Measurements from ENCODE around the gene POLR2A. TPM values are rescaled to one million over a fixed set of nuclear protein-coding genes. Genes with fewer than 3 reads are reported as not detected.

Gene POLR2A
- total and polyA plus RNA-seq, 10 of the 15 experiments (the other 5 are each of a cell fraction or from before 2014, with no cell fraction given): 1.7 to 121 (median 33.4) TPM

DNA sequence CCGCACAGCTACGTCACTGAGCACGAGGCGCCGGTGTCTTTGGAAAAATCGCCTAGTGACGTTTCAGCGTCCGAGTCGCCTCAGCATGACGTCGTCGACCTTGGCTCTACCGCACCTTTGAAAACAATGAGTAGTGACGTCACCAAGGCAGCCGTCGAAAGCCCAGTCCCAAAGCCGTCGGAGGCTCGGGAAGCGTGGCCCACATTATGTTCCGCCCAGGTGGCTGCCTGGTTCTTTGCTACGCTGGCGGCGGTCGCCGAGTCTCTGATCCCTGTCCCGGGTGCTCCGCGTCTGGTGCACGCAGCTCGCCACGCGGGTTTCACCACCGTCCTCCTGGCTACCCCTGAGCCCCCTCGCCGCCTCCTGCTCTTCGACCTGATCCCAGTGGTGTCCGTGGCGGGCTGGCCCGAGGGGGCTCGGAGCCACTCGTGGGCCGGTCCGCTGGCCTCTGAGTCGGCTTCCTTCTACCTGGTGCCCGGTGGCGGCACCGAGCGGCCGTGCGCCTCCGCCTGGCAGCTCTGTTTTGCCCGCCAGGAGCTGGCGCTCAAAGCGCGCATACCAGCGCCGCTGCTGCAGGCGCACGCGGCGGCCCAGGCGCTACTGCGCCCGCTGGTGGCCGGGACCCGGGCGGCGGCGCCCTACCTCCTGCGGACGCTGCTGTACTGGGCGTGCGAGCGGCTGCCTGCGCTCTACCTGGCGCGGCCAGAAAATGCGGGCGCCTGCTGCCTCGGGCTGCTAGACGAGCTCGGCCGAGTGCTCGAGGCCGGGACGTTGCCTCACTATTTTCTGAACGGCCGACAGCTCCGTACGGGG lies 47.4 kb upstream of the POLR2A start (continued):
- TF ChIP-seq, protein P1, sequence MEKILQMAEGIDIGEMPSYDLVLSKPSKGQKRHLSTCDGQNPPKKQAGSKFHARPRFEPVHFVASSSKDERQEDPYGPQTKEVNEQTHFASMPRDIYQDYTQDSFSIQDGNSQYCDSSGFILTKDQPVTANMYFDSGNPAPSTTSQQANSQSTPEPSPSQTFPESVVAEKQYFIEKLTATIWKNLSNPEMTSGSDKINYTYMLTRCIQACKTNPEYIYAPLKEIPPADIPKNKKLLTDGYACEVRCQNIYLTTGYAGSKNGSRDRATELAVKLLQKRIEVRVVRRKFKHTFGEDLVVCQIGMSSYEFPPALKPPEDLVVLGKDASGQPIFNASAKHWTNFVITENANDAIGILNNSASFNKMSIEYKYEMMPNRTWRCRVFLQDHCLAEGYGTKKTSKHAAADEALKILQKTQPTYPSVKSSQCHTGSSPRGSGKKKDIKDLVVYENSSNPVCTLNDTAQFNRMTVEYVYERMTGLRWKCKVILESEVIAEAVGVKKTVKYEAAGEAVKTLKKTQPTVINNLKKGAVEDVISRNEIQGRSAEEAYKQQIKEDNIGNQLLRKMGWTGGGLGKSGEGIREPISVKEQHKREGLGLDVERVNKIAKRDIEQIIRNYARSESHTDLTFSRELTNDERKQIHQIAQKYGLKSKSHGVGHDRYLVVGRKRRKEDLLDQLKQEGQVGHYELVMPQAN (conservative IDR thresholded peaks at IDR 0.05): peak; percentile 80
- no peak for TF ChIP-seq IKZF2 (IDR thresholded peaks at IDR 0.05)
- TF ChIP-seq PAX8 (IDR thresholded peaks at IDR 0.05): no peak
- no peak; the same call in 1 of the 2 replicates for TF ChIP-seq BACH1 (IDR thresholded peaks at IDR 0.05; ENCODE audit: borderline replicate concordance)
- TF ChIP-seq TAF1 (IDR thresholded peaks at IDR 0.05; ENCODE audit: borderline replicate concordance, low read depth, low read length): no peak
- TF ChIP-seq, protein P2, sequence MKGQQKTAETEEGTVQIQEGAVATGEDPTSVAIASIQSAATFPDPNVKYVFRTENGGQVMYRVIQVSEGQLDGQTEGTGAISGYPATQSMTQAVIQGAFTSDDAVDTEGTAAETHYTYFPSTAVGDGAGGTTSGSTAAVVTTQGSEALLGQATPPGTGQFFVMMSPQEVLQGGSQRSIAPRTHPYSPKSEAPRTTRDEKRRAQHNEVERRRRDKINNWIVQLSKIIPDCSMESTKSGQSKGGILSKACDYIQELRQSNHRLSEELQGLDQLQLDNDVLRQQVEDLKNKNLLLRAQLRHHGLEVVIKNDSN (IDR thresholded peaks at IDR 0.05; ENCODE audit: borderline replicate concordance, extremely low read length, insufficient read depth, low read depth, low read length): no peak

DNA sequence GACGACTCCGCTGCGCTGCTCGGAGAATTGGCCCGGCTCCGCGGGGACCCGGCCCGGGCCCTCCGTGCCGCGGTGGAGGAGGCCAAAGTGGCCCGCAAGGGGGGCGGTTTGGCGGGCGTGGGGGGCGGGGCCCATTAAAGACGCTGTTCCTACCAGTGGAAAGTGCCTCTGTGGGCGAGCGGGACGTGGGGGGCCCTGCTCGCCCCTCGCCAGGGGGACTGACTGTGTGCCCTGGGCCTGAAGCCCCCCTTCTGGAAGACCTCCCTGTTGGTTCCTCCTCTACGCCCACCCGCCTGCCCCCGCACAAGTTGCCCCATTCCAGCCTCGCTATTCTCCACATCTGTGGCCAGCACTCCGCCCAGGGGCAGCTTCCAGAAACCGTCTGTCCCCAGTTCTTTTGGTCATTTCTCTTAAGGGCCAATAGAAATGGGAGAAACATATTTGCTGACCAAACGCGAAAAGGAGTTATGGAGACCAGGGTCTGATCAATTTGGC lies 46.8 kb upstream of the POLR2A start:
- ATAC-seq (no peak), DNase-seq (ENCODE audit: low read depth, low spot score) (no peak), FAIRE-seq (no peak)
- ChIA-PET CTCF (interaction anchor here (0.7 to 3.4 kb wide), 18 partner anchors 9 to 973 kb away, joined by 3 to 58 read pairs (median 6); partner anchors contain the start of genes ACAP1, CD68, CHRNB1 and POLR2A), SMC1A (ENCODE audit: uncharacterized antibody, unreplicated experiment) (interaction anchor here (1.3 to 3.4 kb wide), 3 partner anchors 82 to 124 kb away, joined by 5 to 35 read pairs (median 5); partner anchors contain the start of gene TNFSF13), RAD21 (ENCODE audit: unreplicated experiment) (interaction anchor here (0.8 to 3.0 kb wide), 11 partner anchors 34 to 250 kb away, joined by 3 to 21 read pairs (median 5); partner anchors contain the start of genes CD68, MPDU1, POLR2A and TMEM256), POLR2A (interaction anchor here (1.3 to 8.2 kb wide), 6 partner anchors 8 to 81 kb away, joined by 3 to 63 read pairs (median 10); partner anchors contain the start of genes CHRNB1, POLR2A and ZBTB4)
- BruUV-seq (replicated peaks): no TSS peak
- Histone ChIP-seq H3K4me1 (ENCODE audit: control insufficient read depth, insufficient read depth, low read length) (peaks cover 29% of the 10 kb centered on the region), H3K9ac (ENCODE audit: control insufficient read depth, insufficient read depth, low read length) (no peak overlapping the region), H3K79me2 (ENCODE audit: control insufficient read depth, insufficient read depth, low read length) (peaks cover 6% of the 10 kb centered on the region), H4K20me1 (ENCODE audit: control insufficient read depth, insufficient read depth) (no peaks in the 10 kb centered on the region), H3K36me3 (ENCODE audit: control insufficient read depth in 2 of 2, insufficient read depth in 2 of 2, low read length in 1 of 2) (no peaks in the 10 kb centered on the region), H2AFZ (ENCODE audit: control insufficient read depth, low read depth, low read length) (no peak overlapping the region), H3K27ac (ENCODE audit: control insufficient read depth, insufficient read depth) (no peak overlapping the region), H3K4me2 (ENCODE audit: control insufficient read depth, insufficient read depth) (peak overlapping the region; percentile 85), H3K27me3 (replicated peaks in 1 of 2; ENCODE audit: control insufficient read depth in 2 of 2, insufficient read depth in 2 of 2, low read length in 1 of 2) (peaks cover 0 to 4% of the 10 kb centered on the region in 2 experiments; a peak in 2 of 4 replicates), H3K9me3 (replicated peaks; ENCODE audit: control insufficient read depth, insufficient read depth, low read length) (no peaks in the 10 kb centered on the region), H3K4me3 (peak overlapping the region; percentile 33; the same call in 1 of the 2 replicates)
- in situ Hi-C loops (cut with MboI): no loop called here
- WGBS (ENCODE audit: insufficient coverage, insufficient replicate concordance, low lambda C conversion rate, missing lambda C conversion rate): 70% methylated on average over 30 of the region's 31 CpGs
- intact Hi-C loops (cut with micrococcal nuclease; ENCODE audit: unreplicated experiment): loop anchor here (5.0 to 10.0 kb wide), 4 partner anchors 35 to 393 kb away; partner anchors contain the start of genes KCTD11, SENP3, SLC16A11 and TMEM256
- TF ChIP-seq ZNF207 (IDR thresholded peaks at IDR 0.05; ENCODE audit: borderline replicate concordance) (no peak), KDM1A (IDR thresholded peaks at IDR 0.05; ENCODE audit: borderline replicate concordance) (no peak), SREBF1 (IDR thresholded peaks at IDR 0.05; ENCODE audit: low read length) (no peak), SRF (IDR thresholded peaks at IDR 0.05; ENCODE audit: low read depth in 2 of 2, low read length in 2 of 2) (no peak), SIX5 (IDR thresholded peaks at IDR 0.05; ENCODE audit: low read depth, low read length, severe bottlenecking) (no peak), MXI1 (IDR thresholded peaks at IDR 0.05; ENCODE audit: low read depth, low read length) (no peak), YBX1 (IDR thresholded peaks at IDR 0.05) (no peak), BACH1 (IDR thresholded peaks at IDR 0.05; ENCODE audit: borderline replicate concordance) (no peak), ZNF24 (IDR thresholded peaks at IDR 0.05) (no peak), RCOR1 (conservative IDR thresholded peaks at IDR 0.05; ENCODE audit: low read depth, low read length) (no peak)
- TF ChIP-seq, protein P1 (conservative IDR thresholded peaks at IDR 0.05): no peak

All from GM12878 (cell line).